ENCODE results near the gene OLR1.

GRCh38 chr12:10196210-10196609, 24.3 kb upstream of the OLR1 start:
- no peak for TF ChIP-seq POLR2A (IDR thresholded peaks at IDR 0.05)
- TF ChIP-seq CTCF (IDR thresholded peaks at IDR 0.05): no peak
- no peak for TF ChIP-seq POLR2AphosphoS5 (IDR thresholded peaks at IDR 0.05)
